Brain microvascular endothelial cell (primary cell): ENCODE results near the gene LRRC8D.

Experiments
- DNase-seq: peaks from one replicate; pipeline ENCODE4 v3.0.0-alpha.2; 2020
- H3K27ac ChIP-seq: fragments of 250-450 bp; sonication (Bioruptor Pico); 2 replicates; pipeline ENCODE4 v1.5.1; 2020; ENCODE audit warnings: mild to moderate bottlenecking, moderate library complexity
- H3K27me3 ChIP-seq: fragments of 250-450 bp; sonication (Bioruptor Pico); replicated peaks from 2 replicates; pipeline ENCODE4 v1.5.1; 2020; ENCODE audit warnings: mild to moderate bottlenecking
- H3K36me3 ChIP-seq: fragments of 250-450 bp; sonication (Bioruptor Pico); replicated peaks from 2 replicates; pipeline ENCODE4 v1.5.1; 2020; ENCODE audit warnings: mild to moderate bottlenecking
- H3K4me3 ChIP-seq: 2 replicates; pipeline ENCODE4 v1.5.1; 2011; ENCODE audit warnings: low read depth, mild to moderate bottlenecking, control low read depth, low read length, moderate library complexity
- in situ Hi-C: cut with HindIII; loops from 2 replicates; pipeline ENCODE4 v1.10.0; 2017; ENCODE audit warnings: low sequenced_read_pairs, low pct_ligation_motif_present
- TF ChIP-seq, protein P1 (sequence below): IDR thresholded peaks from 2 replicates; pipeline ENCODE4 v1.5.1; 2011; ENCODE audit warnings: low read depth, mild to moderate bottlenecking, moderate library complexity, low read length, control low read depth, inconsistent platforms; ENCODE audit errors: missing control alignments

Gene LRRC8D

DNA sequence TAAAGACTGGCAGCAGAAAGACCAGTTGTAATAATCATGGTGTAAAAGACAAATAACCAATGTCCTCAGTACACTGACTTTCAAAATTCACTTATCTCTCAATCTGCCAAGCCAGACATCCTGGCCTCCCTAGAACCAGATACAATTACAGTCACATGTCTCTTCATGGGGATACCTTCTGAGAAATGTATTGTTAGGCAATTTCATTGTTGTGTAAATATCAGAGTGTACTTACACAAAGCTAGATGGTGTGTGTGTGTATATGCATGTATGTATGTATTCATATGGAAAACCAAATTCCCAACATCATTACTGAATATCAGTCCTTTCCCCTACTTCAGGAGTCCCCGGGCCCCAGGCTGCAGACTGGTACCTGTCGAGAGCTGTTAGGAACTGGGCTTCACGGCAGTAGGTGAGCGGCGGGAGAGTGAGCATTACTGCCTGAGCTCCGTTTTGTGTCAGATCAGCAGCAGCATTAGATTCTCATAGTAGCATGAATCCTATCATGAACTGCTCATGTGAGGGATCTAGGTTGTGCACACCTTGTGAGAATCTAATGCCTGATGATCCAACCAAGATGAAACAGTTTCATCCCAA lies 108.7 kb downstream of the LRRC8D start:
- Histone ChIP-seq H3K27ac (no peak overlapping the region), H3K36me3 (no peaks in the 10 kb centered on the region), H3K27me3 (no peaks in the 10 kb centered on the region), H3K4me3 (no peak overlapping the region)
- no peak for DNase-seq
- in situ Hi-C loops: no loop called here
- TF ChIP-seq, protein P1, sequence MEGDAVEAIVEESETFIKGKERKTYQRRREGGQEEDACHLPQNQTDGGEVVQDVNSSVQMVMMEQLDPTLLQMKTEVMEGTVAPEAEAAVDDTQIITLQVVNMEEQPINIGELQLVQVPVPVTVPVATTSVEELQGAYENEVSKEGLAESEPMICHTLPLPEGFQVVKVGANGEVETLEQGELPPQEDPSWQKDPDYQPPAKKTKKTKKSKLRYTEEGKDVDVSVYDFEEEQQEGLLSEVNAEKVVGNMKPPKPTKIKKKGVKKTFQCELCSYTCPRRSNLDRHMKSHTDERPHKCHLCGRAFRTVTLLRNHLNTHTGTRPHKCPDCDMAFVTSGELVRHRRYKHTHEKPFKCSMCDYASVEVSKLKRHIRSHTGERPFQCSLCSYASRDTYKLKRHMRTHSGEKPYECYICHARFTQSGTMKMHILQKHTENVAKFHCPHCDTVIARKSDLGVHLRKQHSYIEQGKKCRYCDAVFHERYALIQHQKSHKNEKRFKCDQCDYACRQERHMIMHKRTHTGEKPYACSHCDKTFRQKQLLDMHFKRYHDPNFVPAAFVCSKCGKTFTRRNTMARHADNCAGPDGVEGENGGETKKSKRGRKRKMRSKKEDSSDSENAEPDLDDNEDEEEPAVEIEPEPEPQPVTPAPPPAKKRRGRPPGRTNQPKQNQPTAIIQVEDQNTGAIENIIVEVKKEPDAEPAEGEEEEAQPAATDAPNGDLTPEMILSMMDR: no peak

DNA sequence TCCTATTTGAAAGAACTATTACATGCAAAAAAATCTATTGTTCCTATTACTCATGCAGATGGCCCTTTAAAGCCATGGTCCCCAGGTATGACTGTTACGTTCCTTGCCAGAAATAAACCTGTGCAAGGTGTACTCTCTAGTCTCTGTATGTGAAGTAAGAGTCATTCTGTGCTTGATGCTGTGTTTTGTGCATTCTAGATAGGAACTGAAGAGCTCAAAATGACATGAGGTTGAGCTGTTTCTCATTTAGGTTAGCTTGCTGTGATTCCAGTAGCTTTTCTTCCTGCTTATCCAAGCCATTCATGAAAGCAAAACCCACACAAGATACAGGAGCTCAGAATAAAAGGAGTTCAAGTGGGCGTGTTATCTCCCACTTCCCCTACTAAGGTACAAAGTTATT lies 109.7 kb downstream of the LRRC8D start:
- no peak for DNase-seq
- TF ChIP-seq, protein P1: no peak
- Histone ChIP-seq H3K4me3 (no peak overlapping the region), H3K36me3 (no peaks in the 10 kb centered on the region), H3K27ac (no peak overlapping the region), H3K27me3 (no peaks in the 10 kb centered on the region)
- in situ Hi-C loops: no loop called here

DNA sequence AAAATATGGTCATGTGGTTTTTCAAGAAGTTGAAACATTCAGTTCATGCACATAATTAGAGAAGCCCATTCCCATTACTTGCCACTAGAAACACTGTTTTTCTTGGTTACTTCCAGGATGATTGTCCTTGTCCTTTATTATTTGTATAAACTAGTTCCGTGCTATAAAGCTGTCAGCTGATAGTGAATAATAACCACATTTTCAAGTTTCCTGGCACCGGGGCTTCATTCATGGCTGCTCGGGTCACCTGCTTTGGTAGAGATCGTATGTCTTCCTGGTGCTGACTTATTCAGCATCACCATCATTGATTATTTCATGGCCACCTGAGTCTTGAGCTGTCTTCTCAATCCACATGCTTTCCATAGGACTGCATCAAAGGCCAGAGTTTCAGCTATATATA lies 111.1 kb downstream of the LRRC8D start:
- TF ChIP-seq, protein P1: no peak
- Histone ChIP-seq H3K36me3 (no peaks in the 10 kb centered on the region), H3K27ac (no peak overlapping the region), H3K27me3 (no peaks in the 10 kb centered on the region), H3K4me3 (no peak overlapping the region)
- DNase-seq: no peak
- in situ Hi-C loops: no loop called here

DNA sequence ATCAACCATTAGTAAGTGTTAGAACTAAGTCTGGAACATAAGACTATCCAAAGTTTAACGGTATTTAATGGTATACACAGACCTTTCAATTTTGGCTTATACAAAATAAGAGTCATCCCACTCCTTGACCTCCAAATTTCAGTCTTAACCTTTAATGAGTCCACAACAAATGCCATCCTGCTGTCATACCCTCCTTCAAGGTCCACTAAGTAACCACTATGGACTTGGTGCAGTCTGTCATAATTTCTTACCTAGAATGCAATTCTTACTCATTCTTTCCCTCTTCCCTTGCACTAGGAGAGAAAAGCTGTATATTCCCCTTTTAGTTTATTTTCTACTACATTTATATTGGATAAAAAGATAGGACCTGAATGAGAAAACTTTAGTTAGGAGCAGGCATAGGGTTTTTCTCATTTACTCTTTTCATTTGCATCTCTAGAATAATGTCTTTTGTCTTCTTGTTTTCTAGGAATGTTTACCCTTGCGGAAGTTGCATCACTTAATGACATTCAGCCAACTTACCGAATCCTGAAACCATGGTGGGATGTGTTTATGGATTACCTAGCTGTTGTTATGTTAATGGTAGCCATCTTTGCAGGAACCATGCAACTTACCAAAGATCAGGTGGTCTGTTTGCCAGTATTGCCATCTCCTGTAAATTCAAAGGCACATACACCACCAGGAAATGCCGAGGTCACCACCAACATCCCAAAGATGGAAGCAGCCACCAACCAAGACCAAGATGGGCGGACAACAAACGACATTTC lies 111.9 kb downstream of the LRRC8D start:
- TF ChIP-seq, protein P1: no peak
- no peak overlapping the region for H3K27ac ChIP-seq

DNA sequence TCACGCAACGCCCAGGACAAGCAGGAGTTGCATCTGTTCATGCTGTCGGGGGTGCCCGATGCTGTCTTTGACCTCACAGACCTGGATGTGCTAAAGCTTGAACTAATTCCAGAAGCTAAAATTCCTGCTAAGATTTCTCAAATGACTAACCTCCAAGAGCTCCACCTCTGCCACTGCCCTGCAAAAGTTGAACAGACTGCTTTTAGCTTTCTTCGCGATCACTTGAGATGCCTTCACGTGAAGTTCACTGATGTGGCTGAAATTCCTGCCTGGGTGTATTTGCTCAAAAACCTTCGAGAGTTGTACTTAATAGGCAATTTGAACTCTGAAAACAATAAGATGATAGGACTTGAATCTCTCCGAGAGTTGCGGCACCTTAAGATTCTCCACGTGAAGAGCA lies 113.6 kb downstream of the LRRC8D start:
- in situ Hi-C loops: no loop called here
- no peak for DNase-seq
- Histone ChIP-seq H3K27ac (no peak overlapping the region), H3K36me3 (no peaks in the 10 kb centered on the region), H3K27me3 (no peaks in the 10 kb centered on the region), H3K4me3 (no peak overlapping the region)
- TF ChIP-seq, protein P1: no peak

More for the DNA sequence above, 111.9 kb downstream of the LRRC8D start:
- H3K27me3 ChIP-seq: no peaks in the 10 kb centered on the region
- DNase-seq: no peak
- in situ Hi-C loops: no loop called here
- H3K36me3 ChIP-seq: no peaks in the 10 kb centered on the region
- no peak overlapping the region for H3K4me3 ChIP-seq
